ENCODE results near the gene NCBP1.

DNA sequence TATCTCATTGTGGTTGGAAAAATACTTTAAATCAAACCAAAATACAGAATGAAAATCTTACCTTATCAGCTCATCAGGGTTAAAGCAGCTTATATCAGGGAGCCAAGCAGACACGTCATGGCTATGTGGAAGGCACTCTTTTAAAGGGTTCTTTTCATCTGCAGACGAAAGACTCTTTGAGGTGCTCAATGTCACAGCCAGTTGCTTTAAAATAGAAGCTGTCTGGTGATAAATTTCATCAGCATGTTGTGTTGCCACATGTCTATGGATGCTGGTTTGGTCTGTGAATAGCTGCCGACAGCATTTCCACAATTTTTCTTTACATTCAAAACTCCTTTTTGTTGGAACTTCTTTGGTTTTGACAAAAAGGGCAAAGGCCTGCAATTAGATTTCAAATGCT is 8.0 kb upstream of the NCBP1 start:
- TF ChIP-seq, protein P1, sequence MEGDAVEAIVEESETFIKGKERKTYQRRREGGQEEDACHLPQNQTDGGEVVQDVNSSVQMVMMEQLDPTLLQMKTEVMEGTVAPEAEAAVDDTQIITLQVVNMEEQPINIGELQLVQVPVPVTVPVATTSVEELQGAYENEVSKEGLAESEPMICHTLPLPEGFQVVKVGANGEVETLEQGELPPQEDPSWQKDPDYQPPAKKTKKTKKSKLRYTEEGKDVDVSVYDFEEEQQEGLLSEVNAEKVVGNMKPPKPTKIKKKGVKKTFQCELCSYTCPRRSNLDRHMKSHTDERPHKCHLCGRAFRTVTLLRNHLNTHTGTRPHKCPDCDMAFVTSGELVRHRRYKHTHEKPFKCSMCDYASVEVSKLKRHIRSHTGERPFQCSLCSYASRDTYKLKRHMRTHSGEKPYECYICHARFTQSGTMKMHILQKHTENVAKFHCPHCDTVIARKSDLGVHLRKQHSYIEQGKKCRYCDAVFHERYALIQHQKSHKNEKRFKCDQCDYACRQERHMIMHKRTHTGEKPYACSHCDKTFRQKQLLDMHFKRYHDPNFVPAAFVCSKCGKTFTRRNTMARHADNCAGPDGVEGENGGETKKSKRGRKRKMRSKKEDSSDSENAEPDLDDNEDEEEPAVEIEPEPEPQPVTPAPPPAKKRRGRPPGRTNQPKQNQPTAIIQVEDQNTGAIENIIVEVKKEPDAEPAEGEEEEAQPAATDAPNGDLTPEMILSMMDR (IDR thresholded peaks at IDR 0.05) = no peak
- TF ChIP-seq POLR2A (IDR thresholded peaks at IDR 0.05) = no peak
